Measurements from ENCODE around the gene SP4.

Gene SP4

DNA sequence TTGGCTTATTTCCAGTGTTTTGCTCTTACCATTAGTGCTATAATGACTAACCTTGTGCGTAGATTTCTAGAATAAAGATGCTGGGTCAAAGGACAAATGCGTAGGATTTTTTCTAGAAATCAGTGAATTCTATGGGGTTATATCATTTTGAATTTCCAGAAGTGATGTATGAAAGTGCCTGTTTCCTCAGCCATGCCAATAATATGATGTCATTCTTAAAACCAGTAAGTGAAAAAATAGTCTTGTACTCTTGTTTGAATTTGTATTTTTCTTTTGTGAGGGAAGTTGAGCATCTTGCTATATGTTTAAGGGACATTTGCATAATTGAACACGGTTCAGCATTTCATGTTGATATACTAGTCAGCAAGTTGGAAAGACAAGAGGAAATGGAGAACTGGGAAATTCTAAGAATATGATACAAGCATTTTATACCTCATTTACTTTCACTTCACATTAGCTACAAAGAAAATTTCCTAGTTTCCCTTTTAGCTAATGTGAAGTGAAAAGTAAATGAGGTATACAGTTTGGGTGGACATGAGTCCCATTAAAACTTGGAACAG, 111.1 kb downstream of the SP4 start:
- TF ChIP-seq, protein P1, sequence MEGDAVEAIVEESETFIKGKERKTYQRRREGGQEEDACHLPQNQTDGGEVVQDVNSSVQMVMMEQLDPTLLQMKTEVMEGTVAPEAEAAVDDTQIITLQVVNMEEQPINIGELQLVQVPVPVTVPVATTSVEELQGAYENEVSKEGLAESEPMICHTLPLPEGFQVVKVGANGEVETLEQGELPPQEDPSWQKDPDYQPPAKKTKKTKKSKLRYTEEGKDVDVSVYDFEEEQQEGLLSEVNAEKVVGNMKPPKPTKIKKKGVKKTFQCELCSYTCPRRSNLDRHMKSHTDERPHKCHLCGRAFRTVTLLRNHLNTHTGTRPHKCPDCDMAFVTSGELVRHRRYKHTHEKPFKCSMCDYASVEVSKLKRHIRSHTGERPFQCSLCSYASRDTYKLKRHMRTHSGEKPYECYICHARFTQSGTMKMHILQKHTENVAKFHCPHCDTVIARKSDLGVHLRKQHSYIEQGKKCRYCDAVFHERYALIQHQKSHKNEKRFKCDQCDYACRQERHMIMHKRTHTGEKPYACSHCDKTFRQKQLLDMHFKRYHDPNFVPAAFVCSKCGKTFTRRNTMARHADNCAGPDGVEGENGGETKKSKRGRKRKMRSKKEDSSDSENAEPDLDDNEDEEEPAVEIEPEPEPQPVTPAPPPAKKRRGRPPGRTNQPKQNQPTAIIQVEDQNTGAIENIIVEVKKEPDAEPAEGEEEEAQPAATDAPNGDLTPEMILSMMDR (conservative IDR thresholded peaks at IDR 0.05; ENCODE audit: low read depth, low read length), result no peak
- no peaks in the 10 kb centered on the region for H3K79me2 ChIP-seq (ENCODE audit: insufficient read depth, low read depth)
- H3K27me3 ChIP-seq (ENCODE audit: insufficient read depth, low read depth), result no peaks in the 10 kb centered on the region; the same call in 1 of the 2 replicates
- peaks cover 10% of the 10 kb centered on the region for H3K4me1 ChIP-seq (ENCODE audit: low read depth, poor library complexity, severe bottlenecking)
- H3K9ac ChIP-seq, result no peak overlapping the region
- no peak overlapping the region for H3K4me2 ChIP-seq
- H3K4me3 ChIP-seq (IDR thresholded peaks at IDR 0.05; ENCODE audit: insufficient read depth, low read depth, low read length), result no peak overlapping the region
- H2AFZ ChIP-seq (ENCODE audit: low read depth), result no peak overlapping the region
- H3K27ac ChIP-seq, result no peak overlapping the region
- H4K20me1 ChIP-seq (ENCODE audit: insufficient read depth), result no peaks in the 10 kb centered on the region
- H3K36me3 ChIP-seq (ENCODE audit: insufficient read depth), result no peaks in the 10 kb centered on the region

DNA sequence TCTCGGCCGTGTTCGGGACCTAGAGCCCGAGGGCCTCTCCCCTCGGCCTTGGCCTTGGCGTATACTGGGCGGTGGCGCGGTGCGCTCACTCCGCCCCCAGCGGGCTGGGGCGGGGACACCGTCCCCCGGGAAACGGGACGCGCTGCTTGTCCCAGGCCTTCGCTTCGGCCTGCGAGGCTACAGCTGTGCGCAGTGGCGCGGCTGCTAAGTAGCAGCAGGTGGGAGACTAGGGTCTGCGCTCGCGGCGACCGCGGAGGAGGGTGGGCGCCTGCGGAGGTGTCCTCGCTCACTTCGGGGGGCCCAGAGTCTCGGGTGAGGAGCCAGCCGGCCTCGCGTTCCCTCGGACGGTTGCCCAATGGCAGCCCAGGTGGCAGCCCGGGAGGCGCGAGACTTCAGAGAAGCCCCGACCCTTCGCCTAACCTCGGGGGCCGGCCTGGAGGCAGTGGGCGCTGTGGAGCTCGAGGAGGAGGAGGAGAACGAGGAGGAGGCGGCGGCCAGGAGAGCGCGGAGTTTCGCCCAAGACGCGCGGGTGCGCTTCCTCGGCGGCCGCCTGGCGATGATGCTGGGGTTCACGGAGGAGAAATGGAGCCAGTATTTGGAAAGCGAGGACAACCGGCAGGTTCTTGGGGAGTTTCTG, 115.1 kb downstream of the SP4 start, which contains the start of gene DNAH11:
TSS of gene DNAH11 (plus strand) at position 149 of the 637 bp plus-strand sequence. CDS start at position 356, 207 bp downstream.
- Histone ChIP-seq H3K36me3 (ENCODE audit: insufficient read depth) (no peaks in the 10 kb centered on the region), H3K4me1 (ENCODE audit: low read depth, poor library complexity, severe bottlenecking) (peaks cover 15% of the 10 kb centered on the region), H4K20me1 (ENCODE audit: insufficient read depth) (no peaks in the 10 kb centered on the region), H3K27ac (no peak within 1 kb of the TSS), H3K79me2 (ENCODE audit: insufficient read depth, low read depth) (no peaks in the 10 kb centered on the region), H3K4me3 (IDR thresholded peaks at IDR 0.05; ENCODE audit: insufficient read depth, low read depth, low read length) (no peak within 1 kb of the TSS), H3K9ac (peak within 1 kb of the TSS; percentile 44; the same call in 1 of the 2 replicates), H3K4me2 (peak within 1 kb of the TSS; percentile 84), H3K27me3 (ENCODE audit: insufficient read depth, low read depth) (no peaks in the 10 kb centered on the region; the same call in 1 of the 2 replicates), H2AFZ (ENCODE audit: low read depth) (peak within 1 kb of the TSS; percentile 92)
- TF ChIP-seq, protein P1 (conservative IDR thresholded peaks at IDR 0.05; ENCODE audit: low read depth, low read length), result no peak

DNA sequence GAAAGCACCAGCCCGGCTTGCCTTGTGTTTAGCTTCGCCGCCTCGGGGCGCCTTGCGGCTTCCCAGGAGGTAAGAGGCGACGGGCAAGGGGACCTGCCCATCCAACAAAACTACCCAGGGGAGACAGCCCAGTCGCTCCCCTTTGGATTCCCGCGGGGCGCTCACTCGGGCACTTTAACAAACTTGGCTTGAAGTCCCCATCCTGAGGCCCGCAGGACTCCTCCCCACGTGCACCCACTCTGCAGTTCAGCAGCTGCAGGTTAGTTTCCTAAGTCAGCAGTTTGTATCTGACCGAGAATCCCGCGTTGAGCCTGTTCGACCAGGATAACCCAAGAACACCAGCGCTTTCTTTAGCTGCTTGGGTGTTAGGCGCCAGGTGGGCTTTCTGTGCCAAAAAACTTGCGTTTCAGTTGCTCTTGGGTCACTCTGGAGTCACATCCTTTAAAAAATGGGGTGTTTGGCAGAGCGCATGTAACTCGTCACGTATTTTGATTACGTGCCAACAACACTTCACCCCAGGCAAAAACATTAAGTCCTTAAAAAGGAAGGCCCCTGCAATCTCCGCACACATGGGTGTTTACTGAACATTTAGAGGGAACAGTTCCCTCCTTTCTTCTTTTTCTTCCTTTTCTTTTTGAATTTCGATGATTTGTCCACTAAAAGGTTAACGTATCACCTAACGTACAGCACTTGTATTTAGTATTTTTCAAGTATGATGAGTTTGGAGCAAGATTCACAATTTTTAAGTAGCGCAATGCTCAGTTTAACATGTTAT, 115.8 kb downstream of the SP4 start:
- TF ChIP-seq, protein P1 (conservative IDR thresholded peaks at IDR 0.05; ENCODE audit: low read depth, low read length), result 0 out of 2 replicates have a peak, but pooled peaks have one; percentile 2
- Histone ChIP-seq H3K79me2 (ENCODE audit: insufficient read depth, low read depth) (no peaks in the 10 kb centered on the region), H3K9ac (peak overlapping the region; percentile 44; the same call in 1 of the 2 replicates), H4K20me1 (ENCODE audit: insufficient read depth) (no peaks in the 10 kb centered on the region), H3K27ac (no peak overlapping the region), H3K4me2 (peak overlapping the region; percentile 84), H3K36me3 (ENCODE audit: insufficient read depth) (no peaks in the 10 kb centered on the region), H3K4me1 (ENCODE audit: low read depth, poor library complexity, severe bottlenecking) (peaks cover 15% of the 10 kb centered on the region), H3K27me3 (ENCODE audit: insufficient read depth, low read depth) (no peaks in the 10 kb centered on the region; the same call in 1 of the 2 replicates), H2AFZ (ENCODE audit: low read depth) (peak overlapping the region; percentile 92), H3K4me3 (IDR thresholded peaks at IDR 0.05; ENCODE audit: insufficient read depth, low read depth, low read length) (no peak overlapping the region)

DNA sequence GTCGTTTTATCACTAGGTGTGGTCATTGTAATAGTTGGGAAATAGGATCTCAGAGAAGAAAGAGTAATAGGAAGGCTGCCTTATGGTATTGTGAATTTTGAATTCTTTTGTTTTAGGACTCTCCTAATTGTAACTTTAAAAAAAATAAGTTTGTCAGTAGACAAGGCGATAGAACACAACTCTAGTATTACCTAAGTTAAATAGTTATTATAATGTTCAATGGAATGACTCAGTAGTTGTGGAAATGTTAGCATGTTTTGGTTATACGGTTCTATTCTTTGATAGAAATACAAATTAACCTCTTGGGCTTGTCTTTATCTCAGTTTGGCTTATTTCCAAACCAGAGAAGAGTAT, 116.4 kb downstream of the SP4 start:
- TF ChIP-seq, protein P1 (conservative IDR thresholded peaks at IDR 0.05; ENCODE audit: low read depth, low read length), result no peak
- no peak overlapping the region for H3K9ac ChIP-seq
- H3K4me3 ChIP-seq (IDR thresholded peaks at IDR 0.05; ENCODE audit: insufficient read depth, low read depth, low read length), result no peak overlapping the region
- H4K20me1 ChIP-seq (ENCODE audit: insufficient read depth), result no peaks in the 10 kb centered on the region
- no peaks in the 10 kb centered on the region; the same call in 1 of the 2 replicates for H3K27me3 ChIP-seq (ENCODE audit: insufficient read depth, low read depth)
- H3K4me1 ChIP-seq (ENCODE audit: low read depth, poor library complexity, severe bottlenecking), result peaks cover 15% of the 10 kb centered on the region
- peak overlapping the region; percentile 84 for H3K4me2 ChIP-seq
- H3K36me3 ChIP-seq (ENCODE audit: insufficient read depth), result no peaks in the 10 kb centered on the region
- no peaks in the 10 kb centered on the region for H3K79me2 ChIP-seq (ENCODE audit: insufficient read depth, low read depth)
- no peak overlapping the region for H3K27ac ChIP-seq
- H2AFZ ChIP-seq (ENCODE audit: low read depth), result no peak overlapping the region
